ENCODE results near the gene HIPK3.
"Not testable (repeated sequence)": the region's sequence is repeated elsewhere in the genome, so short reads cannot be mapped to it uniquely, and the experiment has no call there.

Gene HIPK3

DNA sequence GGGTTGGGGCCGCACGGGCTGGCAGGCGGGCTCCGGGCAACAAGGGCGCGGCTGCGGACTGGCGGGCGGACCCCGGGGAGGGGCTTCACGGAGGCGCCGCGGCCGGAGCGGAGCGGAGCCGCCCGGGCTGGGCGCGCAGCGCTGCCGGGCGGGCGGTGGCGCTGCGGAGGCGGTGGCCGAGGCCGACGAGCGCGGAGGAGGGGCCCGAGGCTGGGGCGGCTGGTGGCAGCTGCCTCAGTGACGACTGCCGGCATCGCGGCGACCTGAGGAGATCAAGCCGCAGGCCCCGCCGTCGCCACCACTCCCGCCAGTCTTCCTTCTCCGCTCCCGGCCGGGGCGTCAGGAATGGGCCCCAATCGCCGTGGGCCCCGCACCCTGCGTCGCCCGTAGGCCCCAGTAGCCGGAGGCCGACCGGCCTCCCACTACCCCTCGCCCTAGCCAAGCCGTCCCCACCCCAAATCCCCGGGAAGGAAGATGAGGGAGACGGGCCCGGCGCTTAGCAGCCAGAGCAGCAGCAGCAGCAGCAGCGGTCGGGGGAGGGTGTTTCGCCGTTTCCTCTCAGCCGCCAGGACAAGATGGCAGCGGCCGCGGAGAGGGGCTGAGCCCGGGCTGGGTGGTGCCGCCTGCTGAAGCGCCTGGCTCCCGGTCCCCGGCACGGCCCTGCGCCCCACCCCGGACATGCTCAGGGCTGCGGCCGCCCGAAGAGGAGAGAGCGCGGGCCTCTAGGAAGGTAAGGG lies at the start of gene HIPK3:
Gene HIPK3 (plus strand): TSS at position 222 of the 737 bp plus-strand sequence.
- peaks cover 30% of the 10 kb centered on the region for H3K4me1 ChIP-seq
- peak; percentile 73 to 87 for DNase-seq (ENCODE audit: low spot score in 2 of 2)
- H3K9me3 ChIP-seq: no peaks in the 10 kb centered on the region
- no peaks in the 10 kb centered on the region for H3K36me3 ChIP-seq (replicated peaks)
- peak within 1 kb of the TSS; percentile 82 for H3K4me3 ChIP-seq
- in situ Hi-C loops (cut with MboI; ENCODE audit: low sequenced_read_pairs): loop anchor here (10.0 kb wide), 1 partner anchor 93 kb away; the partner anchor contains the start of gene CSTF3
- no peaks in the 10 kb centered on the region for H3K27me3 ChIP-seq (ENCODE audit: low read depth)

DNA sequence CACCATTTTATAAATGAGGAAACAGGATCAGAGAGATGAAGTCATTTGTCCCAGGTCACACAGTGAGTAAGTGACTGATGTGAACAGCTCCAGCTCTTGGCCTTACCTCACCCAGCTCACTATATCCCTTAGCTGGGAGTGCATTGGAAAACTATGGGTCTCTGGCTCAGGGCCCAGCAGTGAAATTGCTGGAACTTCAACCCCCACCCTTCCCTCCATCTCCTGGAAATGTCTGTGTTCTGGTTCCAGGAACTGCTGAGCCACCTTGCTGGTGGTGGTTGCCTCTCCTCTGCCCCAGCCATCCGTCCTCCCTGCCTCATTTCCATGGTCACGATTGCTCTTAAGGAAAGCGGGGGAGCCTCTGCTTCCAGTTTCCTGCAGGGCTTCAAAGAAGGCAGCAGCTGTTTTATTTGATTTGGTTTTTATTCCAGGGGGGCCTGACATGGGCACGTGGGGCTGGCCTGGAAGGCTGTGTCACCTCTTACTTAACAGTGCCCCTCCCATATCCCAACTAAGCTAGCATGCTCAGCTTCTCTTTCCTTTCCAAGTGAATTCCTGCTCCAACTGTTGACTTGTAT lies 49.7 kb upstream of the HIPK3 start:
- DNase-seq (ENCODE audit: low spot score in 2 of 2): no peak
- Histone ChIP-seq H3K36me3 (replicated peaks) (no peaks in the 10 kb centered on the region), H3K4me1 (no peaks in the 10 kb centered on the region), H3K9me3 (no peaks in the 10 kb centered on the region), H3K4me3 (no peak overlapping the region), H3K27me3 (ENCODE audit: low read depth) (no peaks in the 10 kb centered on the region)
- in situ Hi-C loops (cut with MboI; ENCODE audit: low sequenced_read_pairs): no loop called here

GRCh38 chr11:33208150-33208549 lies 49.0 kb upstream of the HIPK3 start:
- no peaks in the 10 kb centered on the region for H3K36me3 ChIP-seq (replicated peaks)
- H3K9me3 ChIP-seq: no peaks in the 10 kb centered on the region
- in situ Hi-C loops (cut with MboI; ENCODE audit: low sequenced_read_pairs): no loop called here
- DNase-seq (ENCODE audit: low spot score in 2 of 2): no peak
- no peaks in the 10 kb centered on the region for H3K4me1 ChIP-seq
- H3K4me3 ChIP-seq: no peak overlapping the region
- H3K27me3 ChIP-seq (ENCODE audit: low read depth): no peaks in the 10 kb centered on the region

DNA sequence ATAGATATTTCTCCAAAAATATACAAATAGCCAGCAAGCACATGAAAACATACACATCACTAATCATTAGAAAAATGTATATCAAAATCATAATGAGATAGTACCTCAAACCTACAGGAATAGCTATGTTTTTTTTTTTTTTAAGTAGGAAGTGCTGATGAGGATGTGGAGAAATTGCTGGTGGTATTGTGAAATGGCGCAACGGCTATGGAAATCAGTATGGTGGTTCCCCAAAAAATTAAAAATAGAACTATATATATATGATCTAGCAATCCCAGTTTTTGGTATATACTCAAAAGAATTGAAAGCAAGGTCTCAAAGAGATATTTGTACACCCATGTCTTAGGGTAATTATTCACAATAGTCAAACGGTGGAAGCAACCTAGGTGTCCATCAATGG lies 46.0 kb upstream of the HIPK3 start:
- Histone ChIP-seq H3K9me3 (no peaks in the 10 kb centered on the region), H3K4me3 (no peak overlapping the region), H3K36me3 (replicated peaks) (no peaks in the 10 kb centered on the region), H3K27me3 (ENCODE audit: low read depth) (no peaks in the 10 kb centered on the region), H3K4me1 (no peaks in the 10 kb centered on the region)
- DNase-seq (ENCODE audit: low spot score in 2 of 2): no peak
- in situ Hi-C loops (cut with MboI; ENCODE audit: low sequenced_read_pairs): no loop called here

- no peaks in the 10 kb centered on the region for H3K9me3 ChIP-seq
- H3K4me3 ChIP-seq: no peak overlapping the region
- no peak for DNase-seq (ENCODE audit: low spot score in 2 of 2)
- in situ Hi-C loops (cut with MboI; ENCODE audit: low sequenced_read_pairs): no loop called here
- H3K27me3 ChIP-seq (ENCODE audit: low read depth): no peaks in the 10 kb centered on the region
- H3K4me1 ChIP-seq: no peaks in the 10 kb centered on the region
- no peaks in the 10 kb centered on the region for H3K36me3 ChIP-seq (replicated peaks)
These were observed 45.6 kb upstream of the HIPK3 start for GRCh38 chr11:33211580-33211979.

DNA sequence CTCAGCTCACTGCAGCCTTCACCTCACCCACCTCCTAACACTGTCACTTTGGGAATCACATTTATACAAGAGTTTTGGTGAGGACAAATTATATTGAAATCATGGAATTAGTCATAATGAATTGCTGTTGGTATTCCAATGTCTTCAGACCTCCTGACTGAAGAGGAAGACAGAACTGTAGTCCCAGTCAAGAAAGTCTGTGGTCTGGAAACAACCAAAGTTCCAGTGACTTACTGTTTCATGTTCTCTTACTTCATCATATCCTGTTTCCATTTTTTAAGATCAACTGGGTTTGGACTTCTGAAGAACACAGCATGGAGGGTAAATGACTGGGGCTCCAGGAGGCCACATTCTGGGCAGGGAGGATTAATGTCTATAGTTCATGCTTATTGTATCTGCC lies 43.0 kb upstream of the HIPK3 start:
- H3K4me3 ChIP-seq: no peak overlapping the region
- in situ Hi-C loops (cut with MboI; ENCODE audit: low sequenced_read_pairs): no loop called here

GRCh38 chr11:33214767-33215166 lies 42.4 kb upstream of the HIPK3 start:
- in situ Hi-C loops (cut with MboI; ENCODE audit: low sequenced_read_pairs): no loop called here
- no peak for DNase-seq (ENCODE audit: low spot score in 2 of 2)
- Histone ChIP-seq H3K27me3 (ENCODE audit: low read depth) (no peaks in the 10 kb centered on the region), H3K4me1 (no peaks in the 10 kb centered on the region), H3K36me3 (replicated peaks) (no peaks in the 10 kb centered on the region), H3K9me3 (no peaks in the 10 kb centered on the region), H3K4me3 (no peak overlapping the region)

More for the DNA sequence above, 43.0 kb upstream of the HIPK3 start:
- Histone ChIP-seq H3K36me3 (replicated peaks) (no peaks in the 10 kb centered on the region), H3K9me3 (no peaks in the 10 kb centered on the region), H3K27me3 (ENCODE audit: low read depth) (no peaks in the 10 kb centered on the region), H3K4me1 (no peaks in the 10 kb centered on the region)
- DNase-seq (ENCODE audit: low spot score in 2 of 2): no peak

GRCh38 chr11:33216676-33217075 lies 40.5 kb upstream of the HIPK3 start:
- H3K36me3 ChIP-seq (replicated peaks); H3K27me3 ChIP-seq (ENCODE audit: low read depth); H3K4me1 ChIP-seq; DNase-seq (ENCODE audit: low spot score in 2 of 2); in situ Hi-C loops (cut with MboI; ENCODE audit: low sequenced_read_pairs); H3K9me3 ChIP-seq; H3K4me3 ChIP-seq: not testable (repeated sequence)

GRCh38 chr11:33222052-33222750 lies 35.0 kb upstream of the HIPK3 start:
- H3K4me3 ChIP-seq: no peak overlapping the region
- no peaks in the 10 kb centered on the region for H3K36me3 ChIP-seq (replicated peaks)
- DNase-seq (ENCODE audit: low spot score in 2 of 2): peak in 1 of 2 experiments; percentile 58
- H3K27me3 ChIP-seq (ENCODE audit: low read depth): no peaks in the 10 kb centered on the region
- in situ Hi-C loops (cut with MboI; ENCODE audit: low sequenced_read_pairs): no loop called here
- H3K4me1 ChIP-seq: peaks cover 7% of the 10 kb centered on the region
- H3K9me3 ChIP-seq: no peaks in the 10 kb centered on the region

- Histone ChIP-seq H3K4me1 (peaks cover 7% of the 10 kb centered on the region), H3K36me3 (replicated peaks) (no peaks in the 10 kb centered on the region), H3K4me3 (no peak overlapping the region), H3K27me3 (ENCODE audit: low read depth) (no peaks in the 10 kb centered on the region), H3K9me3 (no peaks in the 10 kb centered on the region)
- in situ Hi-C loops (cut with MboI; ENCODE audit: low sequenced_read_pairs): no loop called here
- no peak for DNase-seq (ENCODE audit: low spot score in 2 of 2)
These were observed 31.8 kb upstream of the HIPK3 start for GRCh38 chr11:33225371-33225770.

DNA sequence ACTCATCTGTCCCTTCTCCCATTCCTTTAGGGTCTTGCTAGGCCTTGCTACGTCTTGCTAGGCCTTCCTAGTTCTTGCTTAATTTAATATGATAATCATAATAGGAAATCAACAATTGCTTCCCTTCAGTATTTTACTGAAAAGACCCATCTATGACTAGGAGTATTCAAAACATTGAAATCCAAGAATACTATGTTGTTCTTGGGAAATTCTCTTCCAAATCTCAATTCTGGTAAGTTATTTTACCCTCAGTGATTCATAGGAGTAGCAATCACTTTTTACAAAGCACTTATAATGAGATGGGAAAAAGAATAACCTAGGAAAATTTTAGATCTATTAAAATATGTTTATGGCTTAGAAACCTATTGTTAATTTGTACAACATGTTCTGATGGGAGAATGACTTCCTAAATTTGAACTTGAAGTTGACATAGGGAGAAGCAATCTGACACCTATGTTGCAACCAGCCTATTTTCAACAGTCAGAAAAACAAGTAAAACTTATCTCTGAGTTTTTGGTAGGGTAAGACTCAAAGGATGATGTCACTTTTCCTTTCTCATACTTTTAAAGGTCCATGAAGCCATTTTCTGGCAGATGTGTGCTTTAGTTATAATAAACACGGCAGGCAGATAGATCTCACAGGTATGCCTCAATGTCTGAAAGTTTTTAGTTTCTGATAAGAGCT lies 29.5 kb upstream of the HIPK3 start:
- Histone ChIP-seq H3K9me3 (no peaks in the 10 kb centered on the region), H3K4me1 (no peaks in the 10 kb centered on the region), H3K27me3 (ENCODE audit: low read depth) (no peaks in the 10 kb centered on the region), H3K4me3 (no peak overlapping the region), H3K36me3 (replicated peaks) (no peaks in the 10 kb centered on the region)
- no peak for DNase-seq (ENCODE audit: low spot score in 2 of 2)
- in situ Hi-C loops (cut with MboI; ENCODE audit: low sequenced_read_pairs): no loop called here

DNA sequence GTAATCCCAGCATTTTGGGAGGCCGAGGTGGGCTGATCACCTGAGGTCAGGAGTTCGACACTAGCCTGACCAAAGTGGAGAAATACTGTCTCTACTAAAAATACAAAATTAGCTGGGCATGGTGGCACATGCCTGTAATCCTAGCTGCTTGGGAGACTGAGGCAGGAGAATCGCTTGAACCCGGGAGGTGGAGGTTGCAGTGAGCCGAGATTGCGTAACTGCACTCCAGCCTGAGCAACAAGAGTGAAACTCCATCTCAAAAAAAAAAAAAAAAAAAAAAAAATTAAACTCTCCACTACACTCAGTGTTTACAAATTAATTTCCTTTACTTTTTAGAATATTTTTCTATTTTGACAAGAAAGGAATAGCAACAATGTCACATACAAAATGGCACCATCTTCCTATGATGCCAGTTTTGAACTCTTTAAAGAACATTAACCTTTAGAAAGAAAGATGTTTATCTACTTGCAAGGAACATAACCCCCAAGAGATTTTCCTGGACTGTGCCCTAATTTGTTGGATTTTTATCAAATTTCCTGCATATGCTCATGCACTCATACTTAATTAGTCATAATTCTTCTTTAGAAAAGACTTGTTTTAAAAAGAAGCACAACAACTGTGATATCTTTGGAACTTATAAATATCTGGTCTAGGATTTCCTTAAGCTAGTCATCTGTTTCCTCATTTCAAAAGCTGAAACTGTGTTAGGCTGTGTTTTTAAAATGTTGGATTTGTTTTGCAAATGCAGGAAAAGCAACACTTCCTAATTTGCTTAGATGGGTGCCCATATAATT lies 22.6 kb upstream of the HIPK3 start:
- Histone ChIP-seq H3K4me3 (no peak overlapping the region), H3K36me3 (replicated peaks) (no peaks in the 10 kb centered on the region), H3K27me3 (ENCODE audit: low read depth) (no peaks in the 10 kb centered on the region), H3K4me1 (no peaks in the 10 kb centered on the region), H3K9me3 (no peaks in the 10 kb centered on the region)
- in situ Hi-C loops (cut with MboI; ENCODE audit: low sequenced_read_pairs): no loop called here
- no peak for DNase-seq (ENCODE audit: low spot score in 2 of 2)

- Histone ChIP-seq H3K9me3 (no peaks in the 10 kb centered on the region), H3K36me3 (replicated peaks) (no peaks in the 10 kb centered on the region), H3K4me3 (no peak overlapping the region), H3K27me3 (ENCODE audit: low read depth) (no peaks in the 10 kb centered on the region), H3K4me1 (no peaks in the 10 kb centered on the region)
- no peak for DNase-seq (ENCODE audit: low spot score in 2 of 2)
- in situ Hi-C loops (cut with MboI; ENCODE audit: low sequenced_read_pairs): no loop called here
These were observed 20.1 kb upstream of the HIPK3 start for GRCh38 chr11:33237039-33237597.

Data from HAP-1 (cell line).